Measurements from ENCODE around the gene UST. TPM values are rescaled to one million over a fixed set of nuclear protein-coding genes. Genes with fewer than 3 reads are reported as not detected.

The UST gene
- total RNA-seq, 2 experiments from 2014 or later = 1.2 to 1.5 TPM

- Mint-ChIP-seq H3K9me3 (no peaks in the 10 kb centered on the region), H3K27me3 (no peaks in the 10 kb centered on the region), H3K4me1 (ENCODE audit: low read depth) (no peaks in the 10 kb centered on the region), H3K27ac (no peak overlapping the region), H3K36me3 (ENCODE audit: low read depth) (no peaks in the 10 kb centered on the region), H3K4me3 (no peak overlapping the region)
- intact Hi-C loops (cut with micrococcal nuclease) = no loop called here
- TF ChIP-seq CTCF (IDR thresholded peaks at IDR 0.05) = no peak
- ATAC-seq (no peak), DNase-seq (no peak)
- ChIA-PET CTCF (no interaction called here), POLR2A (no interaction called here)
Observed at GRCh38 chr6:148808786-148809304, 62.0 kb downstream of the UST start.

- Mint-ChIP-seq H3K36me3 (ENCODE audit: low read depth) (peaks cover 2% of the 10 kb centered on the region), H3K27ac (no peak overlapping the region), H3K4me1 (ENCODE audit: low read depth) (no peaks in the 10 kb centered on the region), H3K27me3 (no peaks in the 10 kb centered on the region), H3K9me3 (peaks cover 4% of the 10 kb centered on the region), H3K4me3 (no peak overlapping the region)
- CTCF ChIA-PET = interaction anchor here (0.9 kb wide), 1 partner anchor 11 kb away, joined by 3 read pairs; no protein-coding TSS in a partner anchor
- no peak for TF ChIP-seq CTCF (IDR thresholded peaks at IDR 0.05)
- intact Hi-C loops (cut with micrococcal nuclease) = no loop called here
- POLR2A ChIA-PET = no interaction called here
- DNase-seq (no peak), ATAC-seq (no peak)
Observed at GRCh38 chr6:148811459-148811858, 64.6 kb downstream of the UST start.

- ATAC-seq (no peak), DNase-seq (no peak)
- Mint-ChIP-seq H3K4me3 (no peak overlapping the region), H3K36me3 (ENCODE audit: low read depth) (peaks cover 2% of the 10 kb centered on the region), H3K9me3 (peaks cover 4% of the 10 kb centered on the region), H3K27ac (no peak overlapping the region), H3K4me1 (ENCODE audit: low read depth) (no peaks in the 10 kb centered on the region), H3K27me3 (no peaks in the 10 kb centered on the region)
- ChIA-PET CTCF (no interaction called here), POLR2A (no interaction called here)
- TF ChIP-seq CTCF (IDR thresholded peaks at IDR 0.05) = no peak
- intact Hi-C loops (cut with micrococcal nuclease) = no loop called here
Observed at GRCh38 chr6:148814082-148814790, 67.4 kb downstream of the UST start.

GRCh38 chr6:148814869-148815268 is 68.0 kb downstream of the UST start:
- intact Hi-C loops (cut with micrococcal nuclease) = no loop called here
- DNase-seq = no peak
- no peak overlapping the region for H3K27ac Mint-ChIP-seq
- ChIA-PET POLR2A (no interaction called here), CTCF (no interaction called here)
- ATAC-seq = no peak
- no peak overlapping the region for H3K4me3 Mint-ChIP-seq
- H3K4me1 Mint-ChIP-seq (ENCODE audit: low read depth) = no peaks in the 10 kb centered on the region
- no peaks in the 10 kb centered on the region for H3K27me3 Mint-ChIP-seq
- TF ChIP-seq CTCF (IDR thresholded peaks at IDR 0.05) = no peak
- H3K9me3 Mint-ChIP-seq = peaks cover 4% of the 10 kb centered on the region
- H3K36me3 Mint-ChIP-seq (ENCODE audit: low read depth) = peaks cover 2% of the 10 kb centered on the region

GRCh38 chr6:148816117-148816516 is 69.3 kb downstream of the UST start:
- no peaks in the 10 kb centered on the region for H3K27me3 Mint-ChIP-seq
- no peaks in the 10 kb centered on the region for H3K4me1 Mint-ChIP-seq (ENCODE audit: low read depth)
- H3K9me3 Mint-ChIP-seq = peaks cover 4% of the 10 kb centered on the region
- DNase-seq (no peak), ATAC-seq (no peak)
- POLR2A ChIA-PET = no interaction called here
- CTCF ChIA-PET = no interaction called here
- H3K36me3 Mint-ChIP-seq (ENCODE audit: low read depth) = peaks cover 2% of the 10 kb centered on the region
- TF ChIP-seq CTCF (IDR thresholded peaks at IDR 0.05) = no peak
- intact Hi-C loops (cut with micrococcal nuclease) = no loop called here
- no peak overlapping the region for H3K27ac Mint-ChIP-seq
- H3K4me3 Mint-ChIP-seq = no peak overlapping the region

All from activated CD8-positive, alpha-beta T cell treated with anti-CD3 and anti-CD28 coated beads for 36 hours (primary cell).